ENCODE data around the gene RAD17.

GRCh38 chr5:69343083-69343482 lies 26.5 kb upstream of the RAD17 start:
- TF ChIP-seq POLR2A (IDR thresholded peaks at IDR 0.05), result no peak
- no peak for TF ChIP-seq CTCF (IDR thresholded peaks at IDR 0.05)

All from heart left ventricle (tissue), 13 donors.